Measurements from ENCODE around the gene ACSS1. TPM values are rescaled to one million over a fixed set of nuclear protein-coding genes. Genes with fewer than 3 reads are reported as not detected.

Gene ACSS1
- total RNA-seq, 1 experiment from 2014 or later: 2.3 TPM

GRCh38 chr20:25046736-25047666, 10.9 kb downstream of the ACSS1 start:
- H3K27ac ChIP-seq (ENCODE audit: low read length): no peak overlapping the region
- no peaks in the 10 kb centered on the region for H4K20me1 ChIP-seq (ENCODE audit: low read length)
- no peaks in the 10 kb centered on the region for H3F3A ChIP-seq (ENCODE audit: low read length, unreplicated experiment)
- ChIA-PET CTCF (interaction anchor here (0.6 kb wide), 1 partner anchor 508 kb away, joined by 4 read pairs; no protein-coding TSS in a partner anchor), POLR2A (ENCODE audit: unreplicated experiment) (no interaction called here)
- no peaks in the 10 kb centered on the region for H3K4me1 ChIP-seq (ENCODE audit: insufficient read depth, low read length)
- ATAC-seq: no peak
- H3K9me3 ChIP-seq (ENCODE audit: low read length): no peaks in the 10 kb centered on the region
- TF ChIP-seq EZH2 (IDR thresholded peaks at IDR 0.05; ENCODE audit: low read length, unreplicated experiment): no peak
- TF ChIP-seq CTCF (conservative IDR thresholded peaks at IDR 0.05; ENCODE audit: low read depth, low read length): no peak
- TF ChIP-seq EZH2phosphoT487 (IDR thresholded peaks at IDR 0.05; ENCODE audit: borderline replicate concordance, low read length): no peak
- no peak for DNase-seq
- H3K4me2 ChIP-seq (ENCODE audit: low read length): no peak overlapping the region
- H2AFZ ChIP-seq (ENCODE audit: low read length): no peak overlapping the region
- no peak overlapping the region for H3K9ac ChIP-seq (ENCODE audit: low read length)
- intact Hi-C loops (cut with micrococcal nuclease): no loop called here
- no peaks in the 10 kb centered on the region for H3K27me3 ChIP-seq (ENCODE audit: low read length)
- no peaks in the 10 kb centered on the region for H3K79me2 ChIP-seq (ENCODE audit: low read length)
- no peak overlapping the region for H3K4me3 ChIP-seq (ENCODE audit: low read length)
- H3K9me2 ChIP-seq (replicated peaks; ENCODE audit: low read length): no peaks in the 10 kb centered on the region
- no peaks in the 10 kb centered on the region for H3K36me3 ChIP-seq (ENCODE audit: low read depth, low read length)
- no TSS peak for BruUV-seq (replicated peaks)

- Histone ChIP-seq H3K9me2 (replicated peaks; ENCODE audit: low read length) (no peaks in the 10 kb centered on the region), H3K27me3 (ENCODE audit: low read length) (no peaks in the 10 kb centered on the region), H3K4me1 (ENCODE audit: insufficient read depth, low read length) (no peaks in the 10 kb centered on the region), H3K9ac (ENCODE audit: low read length) (no peak overlapping the region), H3K4me3 (ENCODE audit: low read length) (no peak overlapping the region), H3K4me2 (ENCODE audit: low read length) (no peak overlapping the region), H4K20me1 (ENCODE audit: low read length) (no peaks in the 10 kb centered on the region), H3K36me3 (ENCODE audit: low read depth, low read length) (no peaks in the 10 kb centered on the region), H3F3A (ENCODE audit: low read length, unreplicated experiment) (no peaks in the 10 kb centered on the region), H3K27ac (ENCODE audit: low read length) (no peak overlapping the region), H2AFZ (ENCODE audit: low read length) (no peak overlapping the region), H3K79me2 (ENCODE audit: low read length) (no peaks in the 10 kb centered on the region), H3K9me3 (ENCODE audit: low read length) (no peaks in the 10 kb centered on the region)
- TF ChIP-seq EZH2 (IDR thresholded peaks at IDR 0.05; ENCODE audit: low read length, unreplicated experiment): no peak
- no peak for TF ChIP-seq EZH2phosphoT487 (IDR thresholded peaks at IDR 0.05; ENCODE audit: borderline replicate concordance, low read length)
- no peak for TF ChIP-seq CTCF (conservative IDR thresholded peaks at IDR 0.05; ENCODE audit: low read depth, low read length)
- ATAC-seq: no peak
- intact Hi-C loops (cut with micrococcal nuclease): no loop called here
- DNase-seq: no peak
- ChIA-PET CTCF (interaction anchor here (0.6 kb wide), 1 partner anchor 508 kb away, joined by 4 read pairs; no protein-coding TSS in a partner anchor), POLR2A (ENCODE audit: unreplicated experiment) (no interaction called here)
- no TSS peak for BruUV-seq (replicated peaks)
These were observed 11.7 kb downstream of the ACSS1 start for GRCh38 chr20:25046181-25046641.

- Histone ChIP-seq H3F3A (ENCODE audit: low read length, unreplicated experiment) (no peaks in the 10 kb centered on the region), H3K4me2 (ENCODE audit: low read length) (no peak overlapping the region), H3K9ac (ENCODE audit: low read length) (no peak overlapping the region), H3K27me3 (ENCODE audit: low read length) (no peaks in the 10 kb centered on the region), H3K9me3 (ENCODE audit: low read length) (no peaks in the 10 kb centered on the region), H3K79me2 (ENCODE audit: low read length) (no peaks in the 10 kb centered on the region), H3K36me3 (ENCODE audit: low read depth, low read length) (no peaks in the 10 kb centered on the region), H3K27ac (ENCODE audit: low read length) (no peak overlapping the region), H3K4me1 (ENCODE audit: insufficient read depth, low read length) (peaks cover 4% of the 10 kb centered on the region), H2AFZ (ENCODE audit: low read length) (no peak overlapping the region), H3K9me2 (replicated peaks; ENCODE audit: low read length) (no peaks in the 10 kb centered on the region), H4K20me1 (ENCODE audit: low read length) (no peaks in the 10 kb centered on the region), H3K4me3 (ENCODE audit: low read length) (no peak overlapping the region)
- no TSS peak for BruUV-seq (replicated peaks)
- DNase-seq: no peak
- intact Hi-C loops (cut with micrococcal nuclease): no loop called here
- ChIA-PET CTCF (no interaction called here), POLR2A (ENCODE audit: unreplicated experiment) (no interaction called here)
- ATAC-seq: no peak
- TF ChIP-seq CTCF (conservative IDR thresholded peaks at IDR 0.05; ENCODE audit: low read depth, low read length): no peak
- TF ChIP-seq EZH2phosphoT487 (IDR thresholded peaks at IDR 0.05; ENCODE audit: borderline replicate concordance, low read length): no peak
- TF ChIP-seq EZH2 (IDR thresholded peaks at IDR 0.05; ENCODE audit: low read length, unreplicated experiment): no peak
These were observed 12.6 kb downstream of the ACSS1 start for GRCh38 chr20:25045343-25045712.
